ENCODE results near the gene RNU1-3. TPM values are rescaled to one million over a fixed set of nuclear protein-coding genes. Genes with fewer than 3 reads are reported as not detected.
"Not testable (repeated sequence)": the region's sequence is repeated elsewhere in the genome, so short reads cannot be mapped to it uniquely, and the experiment has no call there.

The RNU1-3 gene
- total RNA-seq, 4 donors from 2014 or later, result under 0.01 TPM

- peaks cover 0 to 19% (median 0%) of the 10 kb centered on the region in 4 donors for H3K27me3 ChIP-seq
- H3K9me3 ChIP-seq; intact Hi-C loops (cut with DNase I); DNase-seq: not testable (repeated sequence)
- peak overlapping the region; percentile 70 to 89 (median 84) for H3K27ac ChIP-seq
- H3K36me3 ChIP-seq, result peaks cover 0 to 12% (median 0%) of the 10 kb centered on the region in 3 donors
- peaks cover 24 to 45% (median 29%) of the 10 kb centered on the region in 3 donors for H3K4me1 ChIP-seq
- peak in 1 of 4 donors; percentile 13 for TF ChIP-seq POLR2A (IDR thresholded peaks at IDR 0.05)
- 80 to 82% methylated on average over 1 to 6 of the region's 7 CpGs for WGBS, 2 donors
- peak overlapping the region; percentile 56 to 67 (median 58) for H3K4me3 ChIP-seq
These were observed 21.3 kb downstream of the RNU1-3 start for GRCh38 chr1:16645271-16646060.

- Histone ChIP-seq H3K4me1 (peaks cover 24 to 45% (median 29%) of the 10 kb centered on the region in 3 donors), H3K27me3 (peaks cover 0 to 19% (median 0%) of the 10 kb centered on the region in 4 donors), H3K27ac (peak overlapping the region; percentile 70 to 89 (median 84)), H3K4me3 (peak overlapping the region; percentile 56 to 67 (median 58)), H3K36me3 (peaks cover 0 to 12% (median 0%) of the 10 kb centered on the region in 3 donors)
- H3K9me3 ChIP-seq; intact Hi-C loops (cut with DNase I): not testable (repeated sequence)
- 2 to 3% methylated on average over 54 to 55 of the region's 61 CpGs for WGBS, 2 donors
- DNase-seq, result peak; percentile 90
- TF ChIP-seq POLR2A (IDR thresholded peaks at IDR 0.05) (peak in 2 of 4 donors; percentile 25 to 39), CTCF (IDR thresholded peaks at IDR 0.05) (peak in 5 of 6 experiments; percentile 29 to 73 (median 49))
These were observed 22.1 kb downstream of the RNU1-3 start for GRCh38 chr1:16644482-16645270.

GRCh38 chr1:16644193-16644481 is 22.6 kb downstream of the RNU1-3 start:
- TF ChIP-seq CTCF (IDR thresholded peaks at IDR 0.05), result no peak
- TF ChIP-seq POLR2A (IDR thresholded peaks at IDR 0.05), result no peak
- peaks cover 0 to 19% (median 0%) of the 10 kb centered on the region in 4 donors for H3K27me3 ChIP-seq
- peaks cover 0 to 18% (median 0%) of the 10 kb centered on the region in 3 donors for H3K36me3 ChIP-seq
- H3K9me3 ChIP-seq, result no peaks in the 10 kb centered on the region
- H3K4me1 ChIP-seq, result peaks cover 24 to 45% (median 29%) of the 10 kb centered on the region in 3 donors
- peak overlapping the region; percentile 56 to 67 (median 58) for H3K4me3 ChIP-seq
- H3K27ac ChIP-seq, result peak overlapping the region; percentile 70 to 89 (median 84)
- no peak for DNase-seq
- intact Hi-C loops (cut with DNase I), result no loop called here
- 1% methylated on average over 15 to 16 of the region's 16 CpGs for WGBS, 2 donors

GRCh38 chr1:16643476-16644192 is 23.1 kb downstream of the RNU1-3 start:
- Histone ChIP-seq H3K4me1 (peaks cover 24 to 45% (median 29%) of the 10 kb centered on the region in 3 donors), H3K27ac (peak overlapping the region; percentile 70 to 89 (median 84)), H3K36me3 (peaks cover 0 to 20% (median 0%) of the 10 kb centered on the region in 3 donors), H3K4me3 (peak overlapping the region; percentile 56 to 67 (median 58)), H3K27me3 (peaks cover 0 to 16% (median 0%) of the 10 kb centered on the region in 4 donors)
- intact Hi-C loops (cut with DNase I); DNase-seq; H3K9me3 ChIP-seq: not testable (repeated sequence)
- WGBS, 2 donors, result 19 to 23% methylated on average over 12 of the region's 12 CpGs

- Histone ChIP-seq H3K4me1 (peaks cover 24 to 42% (median 29%) of the 10 kb centered on the region in 3 donors), H3K36me3 (peaks cover 0 to 20% (median 0%) of the 10 kb centered on the region in 3 donors), H3K4me3 (peak overlapping the region in 1 of 4 donors; percentile 67), H3K27me3 (peaks cover 0 to 10% (median 0%) of the 10 kb centered on the region in 4 donors)
- H3K27ac ChIP-seq; H3K9me3 ChIP-seq; DNase-seq; intact Hi-C loops (cut with DNase I): not testable (repeated sequence)
- WGBS, 2 donors, result 83 to 89% methylated on average over 4 of the region's 4 CpGs
These were observed 23.7 kb downstream of the RNU1-3 start for GRCh38 chr1:16643001-16643411.

- DNase-seq; H3K27ac ChIP-seq; intact Hi-C loops (cut with DNase I); H3K27me3 ChIP-seq; H3K9me3 ChIP-seq; H3K4me3 ChIP-seq: not testable (repeated sequence)
- Histone ChIP-seq H3K36me3 (peaks cover 0 to 20% (median 0%) of the 10 kb centered on the region in 3 donors), H3K4me1 (peaks cover 24 to 37% (median 29%) of the 10 kb centered on the region in 3 donors)
- 68 to 70% methylated on average over 6 to 8 of the region's 9 CpGs for WGBS, 2 donors
These were observed 24.5 kb downstream of the RNU1-3 start for GRCh38 chr1:16642025-16642966.

- H3K27me3 ChIP-seq; H3K9me3 ChIP-seq; H3K4me3 ChIP-seq; H3K27ac ChIP-seq; DNase-seq; intact Hi-C loops (cut with DNase I): not testable (repeated sequence)
- Histone ChIP-seq H3K36me3 (peaks cover 0 to 20% (median 0%) of the 10 kb centered on the region in 3 donors), H3K4me1 (peaks cover 24 to 37% (median 29%) of the 10 kb centered on the region in 3 donors)
- 92 to 93% methylated on average over 8 of the region's 8 CpGs for WGBS, 2 donors
These were observed 25.4 kb downstream of the RNU1-3 start for GRCh38 chr1:16641159-16641975.

Data from esophagus squamous epithelium (tissue), 5 donors.